GM21723 (cell line): ENCODE data around the gene VPS18.
A peak's percentile ranks its signal among the peaks of the same experiment; 100 is the strongest.
"Not testable (repeated sequence)": the region's sequence is repeated elsewhere in the genome, so short reads cannot be mapped to it uniquely, and the experiment has no call there.

Experiments
- ATAC-seq: cut with Tn5 transposase; IDR thresholded peaks from one replicate; pipeline ENCODE4 v1.9.1; 2021; ENCODE audit warnings: mild to moderate bottlenecking, moderate library complexity; ENCODE audit not compliant: unreplicated experiment

The VPS18 gene, protein sequence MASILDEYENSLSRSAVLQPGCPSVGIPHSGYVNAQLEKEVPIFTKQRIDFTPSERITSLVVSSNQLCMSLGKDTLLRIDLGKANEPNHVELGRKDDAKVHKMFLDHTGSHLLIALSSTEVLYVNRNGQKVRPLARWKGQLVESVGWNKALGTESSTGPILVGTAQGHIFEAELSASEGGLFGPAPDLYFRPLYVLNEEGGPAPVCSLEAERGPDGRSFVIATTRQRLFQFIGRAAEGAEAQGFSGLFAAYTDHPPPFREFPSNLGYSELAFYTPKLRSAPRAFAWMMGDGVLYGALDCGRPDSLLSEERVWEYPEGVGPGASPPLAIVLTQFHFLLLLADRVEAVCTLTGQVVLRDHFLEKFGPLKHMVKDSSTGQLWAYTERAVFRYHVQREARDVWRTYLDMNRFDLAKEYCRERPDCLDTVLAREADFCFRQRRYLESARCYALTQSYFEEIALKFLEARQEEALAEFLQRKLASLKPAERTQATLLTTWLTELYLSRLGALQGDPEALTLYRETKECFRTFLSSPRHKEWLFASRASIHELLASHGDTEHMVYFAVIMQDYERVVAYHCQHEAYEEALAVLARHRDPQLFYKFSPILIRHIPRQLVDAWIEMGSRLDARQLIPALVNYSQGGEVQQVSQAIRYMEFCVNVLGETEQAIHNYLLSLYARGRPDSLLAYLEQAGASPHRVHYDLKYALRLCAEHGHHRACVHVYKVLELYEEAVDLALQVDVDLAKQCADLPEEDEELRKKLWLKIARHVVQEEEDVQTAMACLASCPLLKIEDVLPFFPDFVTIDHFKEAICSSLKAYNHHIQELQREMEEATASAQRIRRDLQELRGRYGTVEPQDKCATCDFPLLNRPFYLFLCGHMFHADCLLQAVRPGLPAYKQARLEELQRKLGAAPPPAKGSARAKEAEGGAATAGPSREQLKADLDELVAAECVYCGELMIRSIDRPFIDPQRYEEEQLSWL

DNA sequence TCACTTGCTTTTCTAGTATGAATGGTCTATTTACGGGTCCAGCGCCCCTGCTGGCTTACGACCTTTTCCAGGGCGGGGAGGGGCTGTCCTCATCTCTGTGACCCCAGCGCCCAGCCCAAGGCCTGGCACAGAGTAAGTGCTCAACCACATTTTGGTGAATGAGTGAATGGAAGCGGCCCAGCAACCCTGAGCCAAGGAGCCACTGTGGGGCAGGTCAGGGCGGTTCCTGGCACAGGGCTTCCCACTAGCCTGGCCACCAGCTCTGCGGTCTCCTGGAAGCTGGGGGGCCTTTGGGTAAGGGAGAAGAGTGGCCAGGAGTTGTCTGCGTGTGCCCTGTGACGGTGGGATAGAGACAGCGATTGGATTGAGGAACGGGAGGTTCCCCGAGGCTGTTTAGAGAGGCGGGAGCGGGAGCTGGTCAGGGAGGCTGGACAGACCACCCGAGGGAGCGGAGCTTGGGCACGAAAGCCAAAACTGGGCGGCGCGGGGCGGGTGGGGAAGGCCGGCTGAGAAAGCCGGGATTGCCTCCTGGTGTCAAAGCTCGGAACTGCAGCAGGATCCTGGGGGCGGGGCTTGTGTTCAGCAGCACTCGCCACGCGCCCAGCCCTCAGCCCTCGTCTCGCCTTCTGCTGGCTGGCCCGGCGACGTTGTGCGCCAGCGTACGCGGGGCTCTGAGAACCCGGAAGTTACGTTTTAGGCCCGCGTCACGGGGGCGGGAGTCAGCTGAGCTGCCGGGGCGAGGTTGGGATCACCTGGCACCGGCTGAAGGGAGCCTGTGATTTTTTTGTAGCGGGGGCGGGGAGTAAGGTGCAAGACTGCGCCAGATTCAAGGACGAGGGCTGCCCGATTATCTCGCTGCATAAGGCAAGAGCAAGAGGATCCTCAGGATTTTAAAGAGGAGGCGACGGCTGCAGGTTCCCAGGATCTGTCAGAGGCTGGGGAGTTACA is at the start of gene VPS18:
VPS18 (plus strand) TSS at position 718 of the 948 bp plus-strand sequence. CDS start 319 bp downstream, outside the sequence.
- peak; percentile 86 for ATAC-seq

DNA sequence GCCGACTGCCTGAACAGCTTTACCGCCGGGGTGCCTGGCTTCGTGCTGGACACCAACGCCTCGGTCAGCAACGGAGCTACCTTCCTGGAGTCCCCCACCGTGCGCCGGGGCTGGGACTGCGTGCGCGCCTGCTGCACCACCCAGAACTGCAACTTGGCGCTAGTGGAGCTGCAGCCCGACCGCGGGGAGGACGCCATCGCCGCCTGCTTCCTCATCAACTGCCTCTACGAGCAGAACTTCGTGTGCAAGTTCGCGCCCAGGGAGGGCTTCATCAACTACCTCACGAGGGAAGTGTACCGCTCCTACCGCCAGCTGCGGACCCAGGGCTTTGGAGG is 49.6 kb upstream of the VPS18 start:
- no peak for ATAC-seq

DNA sequence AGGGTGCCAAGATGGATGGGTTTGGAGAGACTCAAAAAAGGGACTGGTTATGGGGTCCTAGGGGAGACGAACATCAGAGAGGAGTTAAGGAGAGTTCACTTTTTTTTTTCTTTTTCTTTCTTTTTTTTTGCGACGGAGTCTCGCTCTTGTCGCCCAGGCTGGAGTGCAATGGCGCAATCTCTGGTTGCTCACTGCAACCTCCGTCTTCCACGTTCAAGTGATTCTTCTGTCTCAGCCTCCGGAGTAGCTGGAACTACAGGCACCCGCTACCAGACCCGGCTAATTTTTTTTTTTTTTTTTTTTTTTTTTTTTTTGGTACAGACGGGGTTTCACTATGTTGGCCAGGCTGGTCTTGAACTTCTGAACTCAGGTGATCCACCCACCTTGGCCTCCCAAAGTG is 49.2 kb upstream of the VPS18 start:
- no peak for ATAC-seq

DNA sequence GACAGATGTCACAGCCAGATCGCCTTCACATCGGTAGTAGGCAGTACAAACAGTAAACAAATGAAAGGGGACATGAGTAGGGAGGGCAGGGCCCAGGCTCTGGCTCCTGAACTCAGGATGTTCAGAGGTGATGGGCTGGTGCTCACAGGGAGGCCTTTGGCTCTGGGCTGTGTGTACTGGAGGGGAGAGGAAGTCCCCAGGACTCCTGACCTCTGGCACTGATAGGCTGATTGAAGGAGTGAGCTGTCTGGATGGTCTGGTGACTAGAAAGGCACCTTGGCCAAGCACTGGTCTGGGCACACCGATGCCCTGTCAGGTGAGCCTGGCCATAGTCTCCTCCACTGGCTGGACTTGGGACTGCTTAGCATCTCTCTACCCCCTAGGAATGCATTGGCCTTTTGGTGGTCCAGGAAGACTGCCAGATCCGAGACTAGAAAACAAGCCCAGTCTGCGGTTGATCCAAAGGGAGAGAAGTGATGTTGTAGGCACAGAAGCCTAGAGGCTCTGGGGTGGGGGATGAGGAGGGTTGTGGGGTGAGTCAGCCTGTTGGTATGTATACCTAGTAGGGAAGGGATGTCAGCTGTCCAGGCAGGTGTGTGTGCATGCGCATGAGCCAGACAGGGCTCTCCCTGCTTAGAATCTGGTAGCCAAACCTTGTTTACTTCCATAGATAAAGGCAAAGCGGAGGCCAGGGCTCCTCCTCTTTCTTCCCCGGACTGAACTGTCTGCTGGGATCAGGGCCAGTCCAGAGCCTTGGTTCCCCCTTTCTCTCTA is 48.6 kb upstream of the VPS18 start:
- ATAC-seq: no peak

DNA sequence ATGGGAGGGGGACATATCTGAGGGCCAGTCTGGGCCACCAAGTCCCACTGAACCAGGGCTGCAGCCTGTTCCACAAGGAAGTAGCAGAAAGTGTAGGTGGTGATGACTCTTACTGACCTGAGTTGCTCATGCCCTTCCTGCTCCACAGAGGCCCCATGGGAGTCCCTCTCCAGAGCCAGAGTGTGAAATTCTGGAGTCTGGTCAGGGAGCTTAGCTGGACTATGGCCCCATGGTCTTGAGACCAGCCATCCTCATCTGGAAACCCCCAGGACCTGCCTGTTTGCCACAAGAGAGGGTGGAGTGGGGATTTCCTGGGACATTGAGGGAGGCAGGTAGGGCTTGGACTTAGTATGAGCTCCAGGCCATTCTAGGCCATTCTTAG is 47.4 kb upstream of the VPS18 start:
- ATAC-seq: no peak

DNA sequence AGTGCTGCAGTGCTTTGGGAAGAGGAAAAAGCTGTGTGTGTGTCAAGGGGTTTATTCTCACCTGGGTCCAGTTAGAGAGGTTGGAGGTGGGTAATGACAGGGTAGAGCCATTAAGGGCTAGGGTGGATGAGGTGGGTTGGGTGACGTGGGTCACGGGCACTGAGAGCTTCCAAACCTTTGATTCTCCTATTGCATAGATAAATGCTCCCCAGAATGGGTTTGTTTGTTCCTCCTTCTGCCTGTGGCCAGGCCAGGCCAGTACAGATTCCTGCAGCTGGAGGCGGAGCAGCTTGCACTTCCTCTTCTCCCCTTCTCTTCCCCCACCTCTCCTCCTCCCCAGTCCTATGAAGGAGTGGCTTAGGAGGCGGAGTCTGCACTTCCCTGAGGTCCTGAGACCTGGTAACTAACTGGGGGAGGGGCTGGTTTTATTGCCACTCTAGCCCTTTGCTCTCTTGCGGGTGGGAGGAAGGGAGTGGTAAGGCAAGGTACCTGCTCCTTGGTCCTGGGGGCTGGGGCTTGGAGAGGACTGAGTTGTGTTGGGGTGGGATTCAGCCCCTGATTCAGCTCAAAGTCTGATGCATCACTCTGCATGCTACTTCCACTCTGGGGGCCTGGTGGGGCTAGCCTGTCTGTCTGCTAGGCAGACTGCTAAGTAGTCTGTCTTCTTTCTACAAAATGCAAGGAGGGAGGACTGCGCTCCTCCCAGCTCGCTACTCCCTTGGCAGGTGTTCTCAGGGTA is 46.9 kb upstream of the VPS18 start:
- peak; percentile 67 for ATAC-seq

DNA sequence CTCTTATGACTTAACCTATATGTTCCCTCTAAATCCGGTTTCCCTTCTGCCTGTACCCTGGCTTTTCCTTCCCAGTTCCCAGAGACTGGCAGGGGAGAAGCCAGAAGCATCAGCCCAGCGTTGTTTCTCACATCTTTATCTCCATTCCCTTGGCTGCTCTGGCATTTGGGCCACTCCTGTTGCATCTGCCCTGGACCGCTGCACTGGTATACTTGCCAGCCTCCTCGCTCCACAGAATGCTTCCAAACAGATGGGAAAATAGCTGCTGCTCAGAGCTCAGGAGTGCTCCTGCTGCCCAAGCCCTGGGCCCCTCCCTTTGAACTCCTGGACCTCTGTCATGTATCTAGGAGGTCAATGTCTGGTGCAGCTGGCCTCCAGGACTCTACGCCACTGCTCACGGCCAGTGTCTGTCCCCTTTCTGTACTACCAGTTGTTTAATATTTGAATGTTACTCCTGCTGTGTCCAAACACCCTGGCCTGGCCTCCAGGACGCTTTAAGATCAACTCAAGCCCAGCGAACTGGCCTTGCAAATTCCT is 43.6 kb upstream of the VPS18 start:
- ATAC-seq: no peak

DNA sequence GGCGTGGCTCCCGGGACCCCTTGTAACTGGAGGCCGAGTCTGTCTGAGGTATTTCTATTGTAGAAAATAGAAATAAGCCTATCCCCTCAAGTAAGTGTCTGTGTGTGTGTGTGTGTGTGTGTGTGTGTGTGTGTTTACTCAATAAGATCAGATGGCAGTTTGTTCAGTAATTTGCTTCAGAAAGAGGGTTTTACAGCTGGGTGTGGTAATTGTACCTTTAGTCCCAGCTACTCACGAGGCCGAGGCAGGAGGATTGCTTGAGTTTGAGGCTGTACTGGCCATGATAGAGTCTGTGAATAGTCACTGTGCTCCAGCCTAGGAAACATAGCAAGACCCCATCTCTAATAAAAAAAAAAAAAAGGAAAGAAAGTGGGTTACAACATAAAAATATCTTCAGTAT is 41.7 kb upstream of the VPS18 start:
- no peak for ATAC-seq

DNA sequence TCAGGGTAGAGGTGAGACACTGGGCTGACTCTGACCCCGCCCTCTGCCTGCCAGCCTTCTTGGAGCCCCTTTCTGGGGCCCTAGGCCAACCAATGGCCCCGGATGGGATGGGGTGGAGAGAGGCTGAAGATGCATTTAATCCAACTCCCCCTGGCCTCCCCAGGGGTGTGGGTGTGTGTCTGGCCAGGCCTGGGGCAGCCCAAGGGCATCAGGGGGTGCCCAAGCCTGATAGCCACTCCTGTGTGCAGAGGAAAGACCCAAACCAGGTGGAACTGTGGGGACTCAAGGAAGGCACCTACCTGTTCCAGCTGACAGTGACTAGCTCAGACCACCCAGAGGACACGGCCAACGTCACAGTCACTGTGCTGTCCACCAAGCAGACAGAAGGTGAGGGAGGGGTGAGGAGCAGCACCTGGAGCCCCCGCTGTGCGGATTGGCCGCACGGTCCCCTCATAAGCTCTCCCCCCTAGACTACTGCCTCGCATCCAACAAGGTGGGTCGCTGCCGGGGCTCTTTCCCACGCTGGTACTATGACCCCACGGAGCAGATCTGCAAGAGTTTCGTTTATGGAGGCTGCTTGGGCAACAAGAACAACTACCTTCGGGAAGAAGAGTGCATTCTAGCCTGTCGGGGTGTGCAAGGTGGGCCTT is 40.9 kb upstream of the VPS18 start:
- ATAC-seq: no peak

DNA sequence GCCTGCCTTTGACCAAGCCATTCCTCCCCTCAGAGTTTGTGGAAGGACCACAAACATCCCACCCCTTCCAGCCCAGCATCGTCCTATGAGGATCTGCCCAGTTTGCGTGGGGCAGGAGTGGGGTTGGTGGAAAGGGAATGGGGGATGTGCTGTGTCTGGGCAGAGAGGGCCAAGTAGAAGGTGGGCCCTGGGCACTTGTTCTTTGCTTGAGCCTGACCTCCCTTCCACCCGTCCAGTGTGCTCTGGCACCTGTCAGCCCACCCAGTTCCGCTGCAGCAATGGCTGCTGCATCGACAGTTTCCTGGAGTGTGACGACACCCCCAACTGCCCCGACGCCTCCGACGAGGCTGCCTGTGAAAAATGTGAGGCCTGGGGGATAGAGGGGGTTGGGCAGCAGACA is 40.1 kb upstream of the VPS18 start:
- no peak for ATAC-seq

DNA sequence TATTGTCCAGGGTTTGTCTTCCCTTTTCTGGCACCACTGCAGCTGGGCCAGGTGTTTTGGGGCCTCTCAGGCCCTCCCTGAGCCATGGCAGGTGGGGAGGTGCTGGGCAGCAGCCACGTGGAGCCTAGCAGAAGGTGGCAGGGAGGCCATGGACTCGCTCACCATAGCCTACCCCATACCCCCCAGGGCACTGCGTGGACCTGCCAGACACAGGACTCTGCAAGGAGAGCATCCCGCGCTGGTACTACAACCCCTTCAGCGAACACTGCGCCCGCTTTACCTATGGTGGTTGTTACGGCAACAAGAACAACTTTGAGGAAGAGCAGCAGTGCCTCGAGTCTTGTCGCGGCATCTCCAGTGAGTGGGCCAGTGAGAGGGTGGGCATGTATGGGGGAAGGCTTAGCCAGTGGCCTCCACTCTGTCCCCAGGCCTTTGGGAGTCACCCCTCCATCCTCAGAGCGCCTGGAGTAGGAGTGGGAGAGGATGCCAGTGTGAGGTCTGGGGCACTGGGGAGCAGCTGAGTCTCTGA is 38.5 kb upstream of the VPS18 start:
- ATAC-seq: no peak

DNA sequence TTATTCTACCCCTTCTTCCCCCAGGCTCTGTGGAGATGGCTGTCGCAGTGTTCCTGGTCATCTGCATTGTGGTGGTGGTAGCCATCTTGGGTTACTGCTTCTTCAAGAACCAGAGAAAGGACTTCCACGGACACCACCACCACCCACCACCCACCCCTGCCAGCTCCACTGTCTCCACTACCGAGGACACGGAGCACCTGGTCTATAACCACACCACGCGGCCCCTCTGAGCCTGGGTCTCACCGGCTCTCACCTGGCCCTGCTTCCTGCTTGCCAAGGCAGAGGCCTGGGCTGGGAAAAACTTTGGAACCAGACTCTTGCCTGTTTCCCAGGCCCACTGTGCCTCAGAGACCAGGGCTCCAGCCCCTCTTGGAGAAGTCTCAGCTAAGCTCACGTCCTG is 37.5 kb upstream of the VPS18 start:
- no peak for ATAC-seq

DNA sequence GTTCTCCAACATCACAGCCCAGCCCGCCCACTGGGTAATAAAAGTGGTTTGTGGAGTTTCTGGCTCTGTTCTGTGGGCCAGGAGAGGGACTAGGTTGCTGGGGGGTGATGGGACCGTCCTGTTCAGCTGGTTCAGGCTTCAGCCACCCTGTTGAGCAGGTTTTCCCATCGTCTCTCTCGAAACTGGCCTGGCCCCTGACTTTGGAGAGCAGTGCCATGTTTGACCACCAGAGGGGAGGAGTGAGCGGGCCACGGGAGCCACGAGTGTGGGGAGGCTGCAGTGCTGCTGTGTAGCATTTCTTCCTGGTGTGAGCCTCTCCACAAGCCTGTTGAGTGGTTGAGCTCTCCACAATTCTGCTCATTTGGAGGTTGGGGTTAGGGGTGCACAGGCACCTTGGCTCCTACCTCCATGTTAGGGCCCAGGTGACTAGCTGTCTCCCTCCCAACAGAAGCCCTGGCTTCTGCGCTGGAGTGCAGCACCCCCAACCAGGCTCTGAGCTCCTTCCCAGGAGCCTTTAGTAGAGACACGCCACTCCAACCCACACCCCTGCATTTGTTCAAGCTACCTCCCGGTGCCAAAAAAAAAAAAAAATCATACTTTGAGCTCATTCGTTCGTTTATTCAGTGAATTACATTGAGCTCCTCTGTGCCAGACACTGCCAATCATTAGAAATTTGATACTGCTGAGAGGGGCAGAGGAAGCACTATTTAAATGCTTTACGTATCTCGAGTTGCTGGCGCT is 36.5 kb upstream of the VPS18 start:
- peak; percentile 61 for ATAC-seq

DNA sequence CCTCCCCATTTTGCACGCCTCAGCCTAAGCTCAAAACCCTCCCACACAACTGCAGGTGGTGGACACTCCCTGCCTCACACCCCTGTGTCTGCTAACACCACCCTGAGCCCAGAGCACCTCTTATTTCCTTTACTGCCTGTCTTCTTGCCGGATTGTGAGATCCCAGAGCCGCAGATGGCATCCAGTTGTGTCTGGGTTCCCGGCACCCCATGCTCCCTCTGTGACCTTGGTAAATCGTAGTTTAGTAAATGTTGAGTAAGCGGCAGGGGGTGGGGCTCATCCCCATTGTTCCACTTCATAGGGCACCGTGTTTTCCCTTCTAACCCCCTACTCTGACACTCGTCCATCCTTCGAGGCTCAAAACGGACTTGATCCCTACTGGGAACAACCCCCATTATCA is 35.5 kb upstream of the VPS18 start:
- no peak for ATAC-seq

DNA sequence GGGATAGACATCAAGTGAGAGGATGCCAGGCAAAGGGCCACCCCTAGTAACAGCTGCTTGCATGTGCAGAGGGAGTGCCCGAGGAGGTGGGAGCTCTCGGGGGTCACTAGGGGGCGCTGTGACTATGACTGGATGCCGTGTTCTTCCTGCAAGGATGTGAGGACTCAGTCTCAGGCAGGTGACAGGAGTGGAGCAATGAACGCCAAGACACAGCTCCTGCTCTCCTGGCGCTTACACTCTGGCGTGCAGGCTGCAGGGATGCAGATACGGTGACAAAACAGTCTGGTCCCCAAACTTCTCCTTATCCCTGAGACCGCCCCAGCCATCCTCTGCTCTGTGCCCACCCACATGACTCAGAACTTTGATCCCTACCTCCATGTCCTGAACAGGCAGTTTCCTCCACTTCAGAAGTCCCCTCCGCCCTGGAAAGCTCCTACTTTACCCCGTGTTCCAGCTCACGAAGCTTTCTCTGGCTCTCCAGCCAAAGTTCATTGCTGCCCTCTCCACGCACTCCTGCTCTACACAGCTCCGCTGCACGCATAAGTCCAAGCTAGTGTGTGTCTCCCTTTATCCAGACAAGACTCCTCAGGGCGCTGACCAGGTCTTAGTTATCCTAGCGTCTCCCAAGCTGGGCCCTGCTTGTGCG is 34.9 kb upstream of the VPS18 start:
- peak; percentile 72 for ATAC-seq

DNA sequence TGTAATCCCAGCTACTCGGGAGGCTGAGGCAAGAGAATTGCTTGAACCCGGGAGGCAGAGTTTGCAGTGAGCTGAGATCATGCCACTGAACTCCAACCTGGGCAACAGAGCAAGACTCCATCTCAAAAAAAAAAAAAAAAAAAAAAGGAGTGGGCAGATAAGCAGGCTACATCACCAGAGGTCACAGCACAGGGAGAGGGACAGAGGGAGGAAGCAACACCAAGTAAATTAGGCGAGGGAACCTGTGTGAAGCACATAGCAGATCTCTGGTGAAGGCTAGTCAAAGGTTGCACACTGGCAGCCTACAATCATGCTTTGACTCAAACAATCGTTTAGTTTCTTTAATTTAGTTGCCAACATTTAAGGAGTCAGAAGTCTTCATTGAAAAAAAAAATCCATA is 33.1 kb upstream of the VPS18 start:
- not testable (repeated sequence) for ATAC-seq

DNA sequence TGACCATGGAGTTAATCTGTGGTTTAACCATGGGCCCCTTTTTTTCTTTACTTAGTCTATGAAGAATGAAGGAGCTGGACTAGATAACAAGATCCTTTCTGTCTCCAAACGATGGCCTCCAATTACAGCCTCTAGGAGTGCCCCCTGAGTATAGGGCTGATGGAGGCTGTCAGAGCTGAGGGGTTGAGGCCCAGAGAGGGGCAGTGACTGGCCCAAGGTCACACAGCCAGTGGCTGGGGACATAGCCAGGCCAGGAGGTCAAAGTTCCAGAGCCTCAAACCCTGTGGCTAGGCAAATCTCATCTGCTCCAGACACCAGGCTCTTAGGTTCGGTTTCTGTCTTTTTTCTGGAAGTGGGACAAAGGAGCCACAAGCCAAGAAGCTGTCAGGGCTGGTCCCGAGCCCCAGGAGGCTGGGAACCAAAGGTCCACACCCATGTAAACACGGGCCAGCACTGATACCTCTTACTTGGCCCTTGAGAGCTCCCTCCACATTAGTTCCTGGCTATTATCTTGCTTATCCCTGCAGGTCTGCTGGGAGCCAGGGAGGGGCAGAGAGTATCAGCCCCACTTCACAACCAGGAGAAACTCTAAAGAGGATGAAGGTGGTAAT is 30.5 kb upstream of the VPS18 start:
- ATAC-seq: no peak
